ENCODE measurements around the gene GPR39. TPM values are rescaled to one million over a fixed set of nuclear protein-coding genes. Genes with fewer than 3 reads are reported as not detected.

Gene GPR39
- total RNA-seq, 2 donors from 2014 or later, result 7.3 to 9.6 TPM

GRCh38 chr2:132559921-132560320, 143.3 kb downstream of the GPR39 start:
- H3K27ac ChIP-seq, result no peak overlapping the region
- ATAC-seq (no peak), DNase-seq (no peak)
- 94 to 98% methylated on average over 2 of the region's 2 CpGs for whole genome bisulfite sequencing, 2 donors
- no peak for TF ChIP-seq POLR2A (IDR thresholded peaks at IDR 0.05)
- TF ChIP-seq CTCF (IDR thresholded peaks at IDR 0.05), result no peak
- H3K4me3 ChIP-seq, result no peak overlapping the region
- no peaks in the 10 kb centered on the region for H3K36me3 ChIP-seq (replicated peaks in 1 of 2; ENCODE audit: insufficient read depth in 1 of 2, low read depth in 2 of 2)
- no peaks in the 10 kb centered on the region for H3K9me3 ChIP-seq
- H3K27me3 ChIP-seq, result no peaks in the 10 kb centered on the region
- intact Hi-C loops (cut with DNase I), result no loop called here
- peaks cover 25% of the 10 kb centered on the region for H3K4me1 ChIP-seq

GRCh38 chr2:132560562-132560961, 144.0 kb downstream of the GPR39 start:
- 64 to 65% methylated on average over 2 of the region's 2 CpGs for WGBS, 2 donors
- peak in 3 of 4 donors; percentile 22 to 47 (median 35) for DNase-seq
- Histone ChIP-seq H3K4me3 (no peak overlapping the region), H3K27me3 (no peaks in the 10 kb centered on the region), H3K27ac (peak overlapping the region in 3 of 4 donors; percentile 41 to 62 (median 58)), H3K36me3 (replicated peaks in 1 of 2; ENCODE audit: insufficient read depth in 1 of 2, low read depth in 2 of 2) (no peaks in the 10 kb centered on the region), H3K9me3 (no peaks in the 10 kb centered on the region), H3K4me1 (peaks cover 25% of the 10 kb centered on the region)
- TF ChIP-seq CTCF (IDR thresholded peaks at IDR 0.05) (no peak), POLR2A (IDR thresholded peaks at IDR 0.05) (no peak)
- intact Hi-C loops (cut with DNase I), result no loop called here
- no peak for ATAC-seq

- no peaks in the 10 kb centered on the region for H3K36me3 ChIP-seq (replicated peaks in 1 of 2; ENCODE audit: insufficient read depth in 1 of 2, low read depth in 2 of 2)
- peaks cover 25% of the 10 kb centered on the region for H3K4me1 ChIP-seq
- H3K27ac ChIP-seq, result no peak overlapping the region
- H3K4me3 ChIP-seq, result no peak overlapping the region
- ATAC-seq (no peak), DNase-seq (no peak)
- 88 to 94% methylated on average over 4 of the region's 4 CpGs for whole genome bisulfite sequencing, 2 donors
- TF ChIP-seq POLR2A (IDR thresholded peaks at IDR 0.05), result no peak
- no peak for TF ChIP-seq CTCF (IDR thresholded peaks at IDR 0.05)
- no peaks in the 10 kb centered on the region for H3K27me3 ChIP-seq
- no peaks in the 10 kb centered on the region for H3K9me3 ChIP-seq
- intact Hi-C loops (cut with DNase I), result no loop called here
Measured at GRCh38 chr2:132562245-132562644, 145.6 kb downstream of the GPR39 start.

- Histone ChIP-seq H3K9me3 (no peaks in the 10 kb centered on the region), H3K27me3 (no peaks in the 10 kb centered on the region), H3K27ac (peak overlapping the region in 2 of 4 donors; percentile 4 to 43), H3K36me3 (replicated peaks in 1 of 2; ENCODE audit: insufficient read depth in 1 of 2, low read depth in 2 of 2) (no peaks in the 10 kb centered on the region), H3K4me3 (no peak overlapping the region), H3K4me1 (peaks cover 30% of the 10 kb centered on the region)
- 61 to 80% methylated on average over 2 of the region's 2 CpGs for WGBS, 2 donors
- ATAC-seq (no peak), DNase-seq (no peak)
- intact Hi-C loops (cut with DNase I), result no loop called here
- TF ChIP-seq POLR2A (IDR thresholded peaks at IDR 0.05) (no peak), CTCF (IDR thresholded peaks at IDR 0.05) (no peak)
Measured at GRCh38 chr2:132564065-132564464, 147.5 kb downstream of the GPR39 start.

GRCh38 chr2:132566379-132566778, 149.8 kb downstream of the GPR39 start:
- WGBS, 2 donors, result 93 to 94% methylated on average over 6 of the region's 6 CpGs

More at GRCh38 chr2:132566379-132566778, 149.8 kb downstream of the GPR39 start:
- DNase-seq (no peak), ATAC-seq (no peak)
- peaks cover 20% of the 10 kb centered on the region for H3K4me1 ChIP-seq
- no peaks in the 10 kb centered on the region for H3K27me3 ChIP-seq
- H3K36me3 ChIP-seq (replicated peaks in 1 of 2; ENCODE audit: insufficient read depth in 1 of 2, low read depth in 2 of 2), result no peaks in the 10 kb centered on the region
- H3K4me3 ChIP-seq, result no peak overlapping the region
- H3K9me3 ChIP-seq, result no peaks in the 10 kb centered on the region
- TF ChIP-seq POLR2A (IDR thresholded peaks at IDR 0.05) (no peak), CTCF (IDR thresholded peaks at IDR 0.05) (no peak)
- no peak overlapping the region for H3K27ac ChIP-seq
- intact Hi-C loops (cut with DNase I), result no loop called here

All from body of pancreas (tissue), 4 donors.